NCI-H446 (cell line): ENCODE measurements around the gene PDE4A.
"Not testable (repeated sequence)": the region's sequence is repeated elsewhere in the genome, so short reads cannot be mapped to it uniquely, and the experiment has no call there.

Experiments
- DNase-seq, 2 experiments: peaks; one replicate each; lab custom pipeline; 2025; lab: John Stamatoyannopoulos, UW

Gene PDE4A

DNA sequence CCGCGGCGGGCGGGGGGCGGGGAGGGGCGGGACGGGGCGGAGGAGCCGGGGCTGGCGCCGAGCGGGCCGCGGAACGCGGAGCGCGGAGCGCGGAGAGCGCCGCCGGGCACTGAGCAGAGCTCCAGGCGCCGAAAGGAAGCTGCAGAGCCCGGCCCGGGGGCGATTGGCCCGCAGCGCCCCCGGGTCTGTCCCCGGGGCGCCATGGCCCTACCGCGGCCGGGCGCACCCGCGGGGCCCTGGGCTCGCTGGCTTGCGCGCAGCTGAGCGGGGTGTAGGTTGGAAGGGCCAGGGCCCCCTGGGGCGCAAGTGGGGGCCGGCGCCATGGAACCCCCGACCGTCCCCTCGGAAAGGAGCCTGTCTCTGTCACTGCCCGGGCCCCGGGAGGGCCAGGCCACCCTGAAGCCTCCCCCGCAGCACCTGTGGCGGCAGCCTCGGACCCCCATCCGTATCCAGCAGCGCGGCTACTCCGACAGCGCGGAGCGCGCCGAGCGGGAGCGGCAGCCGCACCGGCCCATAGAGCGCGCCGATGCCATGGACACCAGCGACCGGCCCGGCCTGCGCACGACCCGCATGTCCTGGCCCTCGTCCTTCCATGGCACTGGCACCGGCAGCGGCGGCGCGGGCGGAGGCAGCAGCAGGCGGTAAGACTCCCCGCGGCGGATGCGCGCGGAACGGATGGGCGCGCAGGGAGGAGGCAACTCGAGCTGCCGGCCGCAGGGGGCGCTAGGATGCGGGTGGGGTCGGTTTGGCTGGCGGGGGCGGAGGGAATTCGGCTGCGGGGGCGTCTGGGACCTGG lies at the start of gene PDE4A:
PDE4A (plus strand) TSS at position 95 of the 796 bp plus-strand sequence; CDS start at position 322, 227 bp downstream.
- peak in 1 of 2 experiments; percentile 64 for DNase-seq

- DNase-seq = no peak
Observed at GRCh38 chr19:10372690-10373089, 47.6 kb upstream of the PDE4A start.

DNA sequence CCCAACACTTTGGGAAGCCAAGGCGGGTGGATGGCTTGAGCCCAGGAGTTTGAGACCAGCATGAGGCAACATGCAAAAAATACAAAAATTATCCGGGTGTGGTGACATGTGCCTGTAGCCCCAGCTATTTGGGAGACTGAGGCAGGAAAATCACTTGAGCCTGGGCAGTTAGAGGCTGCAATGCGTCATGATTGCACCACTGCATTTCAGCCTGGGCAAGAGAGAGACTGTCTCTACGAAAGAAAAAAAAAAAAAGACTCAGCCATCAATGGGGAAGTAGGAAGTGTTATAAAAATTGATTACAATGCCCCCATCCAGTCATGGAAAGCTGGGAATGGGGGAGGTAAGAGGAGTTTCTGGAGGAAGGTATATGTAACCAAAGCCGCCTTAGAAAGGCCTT lies 45.4 kb upstream of the PDE4A start:
- no peak for DNase-seq

DNA sequence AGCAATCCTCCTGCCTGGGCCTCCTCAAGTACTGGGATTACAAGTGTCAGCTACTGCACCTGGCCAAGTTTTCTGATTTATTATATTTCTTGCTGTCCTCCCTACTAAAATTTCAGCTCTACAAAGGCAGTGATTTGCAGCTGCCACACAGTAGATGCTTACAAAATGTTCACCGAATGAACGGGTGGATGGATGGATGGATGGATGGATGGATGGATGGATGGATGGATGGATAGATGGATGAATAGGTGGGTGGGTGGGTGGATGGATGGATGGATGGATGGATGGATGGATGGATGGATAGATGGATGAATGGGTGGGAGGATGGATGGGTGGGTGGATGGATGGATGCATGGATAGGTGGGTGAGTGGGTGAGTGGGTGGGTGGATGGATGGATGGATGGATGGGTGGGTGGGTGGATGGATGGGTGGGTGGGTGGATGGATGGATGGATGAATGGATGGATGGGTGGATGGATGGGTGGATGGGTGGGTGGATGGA lies 43.1 kb upstream of the PDE4A start:
- not testable (repeated sequence) for DNase-seq

- DNase-seq = no peak
Observed at GRCh38 chr19:10378124-10378523, 42.2 kb upstream of the PDE4A start.

GRCh38 chr19:10379880-10380312 lies 40.4 kb upstream of the PDE4A start:
- no peak for DNase-seq

DNA sequence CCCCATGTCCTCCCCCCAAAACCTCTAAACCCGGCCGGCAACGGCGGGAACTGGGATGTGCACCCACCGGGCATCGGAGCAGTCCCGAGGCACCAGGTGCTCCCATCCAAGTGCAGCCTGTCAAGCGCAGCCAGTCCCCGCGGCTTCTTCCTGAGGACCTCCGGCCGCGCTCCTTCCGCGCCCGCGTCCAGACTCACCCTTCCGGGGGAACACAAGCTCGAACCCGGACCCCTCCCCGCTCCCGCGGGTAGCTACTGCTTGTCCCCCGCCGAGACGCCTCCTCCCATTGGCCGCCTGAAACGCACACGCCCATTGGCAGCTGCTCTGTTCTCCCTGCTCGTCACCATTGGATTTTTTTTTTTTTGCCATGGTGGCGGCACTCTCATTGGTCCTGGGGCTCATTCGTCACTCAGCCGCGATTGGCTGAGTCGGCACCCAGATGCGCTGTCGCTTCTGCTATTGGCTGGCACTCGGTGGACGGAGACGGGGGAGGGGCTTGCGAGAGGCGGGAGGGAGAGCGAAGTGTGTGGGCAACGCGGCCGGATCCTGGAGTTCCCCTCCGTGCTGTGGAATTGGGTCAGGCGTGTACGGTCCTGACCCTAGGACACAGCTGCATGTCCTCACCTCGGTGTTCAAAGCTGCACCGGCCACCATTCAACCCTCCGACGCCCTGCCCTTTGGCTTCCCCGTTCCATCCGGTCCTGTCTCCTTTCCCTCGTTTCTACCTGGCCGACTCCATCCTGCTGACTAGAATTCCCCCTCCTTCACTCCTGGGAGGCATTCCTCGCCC lies 39.8 kb upstream of the PDE4A start, which contains the start of gene TYK2:
TYK2 (minus strand) TSS at position 260 of the 790 bp plus-strand sequence. CDS start 2,166 bp downstream, outside the sequence.
- peak; percentile 98 to 100 for DNase-seq

DNA sequence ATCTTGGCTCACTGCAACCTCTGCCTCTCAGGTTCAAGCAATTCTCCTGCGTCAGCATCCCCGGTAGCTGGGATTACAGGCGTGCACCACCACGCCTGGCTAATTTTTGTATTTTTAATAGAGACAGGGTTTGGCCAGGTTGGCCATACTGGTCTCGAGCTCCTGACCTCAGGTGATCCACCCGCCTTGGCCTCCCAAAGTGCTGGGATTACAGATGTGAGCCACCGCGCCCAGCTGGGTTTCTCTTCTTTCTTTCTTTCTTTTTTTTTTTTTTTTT lies 37.2 kb upstream of the PDE4A start:
- not testable (repeated sequence) for DNase-seq

- no peak for DNase-seq
Observed at GRCh38 chr19:10384580-10384979, 35.8 kb upstream of the PDE4A start.

DNA sequence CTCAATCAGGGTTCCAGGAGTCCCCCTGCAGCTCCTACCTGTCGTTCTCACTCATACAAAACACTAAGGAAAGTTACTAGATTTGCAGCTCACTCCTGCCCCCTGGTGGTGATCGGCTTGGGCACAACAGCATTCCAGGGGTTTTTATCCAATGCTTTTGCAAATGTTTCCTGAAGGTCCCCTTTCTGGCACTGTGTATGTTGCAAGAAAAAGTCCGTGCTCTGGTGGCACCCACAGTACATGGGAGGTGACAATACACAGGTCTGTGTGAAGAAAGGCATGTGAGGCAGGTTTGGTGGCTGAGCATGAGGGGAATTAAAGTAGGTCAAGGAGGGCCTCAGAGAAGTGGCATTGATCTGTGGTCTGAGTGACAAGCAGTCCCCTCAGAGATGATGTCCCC lies 31.4 kb upstream of the PDE4A start:
- DNase-seq = peak; percentile 43 to 87

GRCh38 chr19:10389863-10390262 lies 30.5 kb upstream of the PDE4A start:
- DNase-seq = no peak

DNA sequence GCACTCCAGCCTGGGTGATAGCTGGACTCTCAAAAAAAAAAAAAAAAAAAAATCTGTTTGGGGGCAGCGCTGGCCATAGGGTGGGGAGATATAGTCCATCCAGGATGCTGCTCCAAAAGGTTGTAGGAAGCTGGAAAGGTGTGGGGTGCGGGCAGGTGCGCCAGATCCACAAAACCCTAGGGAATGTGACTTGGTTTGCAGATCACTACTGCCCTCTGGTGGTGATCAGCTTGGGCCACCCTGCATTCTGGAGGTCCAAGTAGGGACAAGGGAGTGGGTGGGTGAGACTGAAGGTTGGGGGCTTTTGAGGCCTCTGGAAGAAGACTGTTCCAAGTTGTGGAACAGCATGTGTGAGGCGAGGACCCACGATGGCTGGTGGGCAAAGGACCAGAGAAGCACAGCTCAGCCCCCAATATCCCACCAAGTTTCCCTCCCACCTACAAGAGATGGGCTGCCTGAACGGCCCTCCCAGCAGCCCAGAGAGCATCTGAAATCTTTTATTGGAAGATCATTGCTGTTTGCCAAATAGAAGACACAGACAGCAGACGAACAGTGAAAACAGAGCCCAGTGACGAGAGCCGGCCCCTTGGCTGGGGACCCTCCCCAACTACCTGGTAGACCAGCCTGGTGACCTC lies 29.6 kb upstream of the PDE4A start:
- peak; percentile 51 to 68 for DNase-seq

DNA sequence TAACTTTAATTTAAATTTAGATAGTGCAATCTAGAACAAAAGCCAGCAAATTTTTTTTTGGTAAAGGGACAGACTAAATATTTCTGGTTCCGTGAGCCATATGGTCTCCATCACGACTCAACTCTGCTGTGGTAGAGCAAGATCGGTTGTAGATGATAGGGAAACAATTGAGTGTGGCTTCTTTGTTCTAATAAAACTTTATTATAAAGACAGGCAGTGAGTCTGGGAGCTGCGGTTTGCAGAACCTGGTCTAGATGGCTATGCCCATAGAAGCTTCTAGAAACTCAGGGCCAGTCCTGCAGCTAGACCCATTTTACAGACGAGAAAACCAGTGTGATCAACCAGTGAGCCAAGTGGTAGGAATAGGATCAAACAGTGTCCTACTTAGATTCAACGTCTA lies 28.2 kb upstream of the PDE4A start:
- DNase-seq = no peak

DNA sequence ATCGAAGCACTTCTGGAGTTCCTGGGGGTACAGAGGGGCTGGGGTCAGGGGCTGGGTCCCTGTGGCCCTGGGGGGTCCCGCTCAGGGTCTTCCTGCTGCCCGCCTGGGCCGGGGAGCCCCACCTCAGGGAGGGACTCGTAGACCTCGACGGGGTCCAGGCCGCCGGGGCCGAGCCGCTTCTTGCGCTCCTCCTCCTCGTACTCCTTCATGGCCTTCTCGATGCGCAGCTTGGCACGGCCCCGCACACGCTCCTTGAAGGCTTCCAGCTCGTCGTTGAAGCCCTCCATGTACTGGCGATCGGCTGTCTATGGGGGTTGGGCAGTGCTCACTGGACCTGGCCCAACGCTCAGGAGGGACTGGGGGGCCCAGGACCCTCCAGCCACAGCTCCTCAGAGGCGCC lies 27.2 kb upstream of the PDE4A start:
- no peak for DNase-seq

GRCh38 chr19:10395003-10395402 lies 25.3 kb upstream of the PDE4A start:
- DNase-seq = no peak

DNA sequence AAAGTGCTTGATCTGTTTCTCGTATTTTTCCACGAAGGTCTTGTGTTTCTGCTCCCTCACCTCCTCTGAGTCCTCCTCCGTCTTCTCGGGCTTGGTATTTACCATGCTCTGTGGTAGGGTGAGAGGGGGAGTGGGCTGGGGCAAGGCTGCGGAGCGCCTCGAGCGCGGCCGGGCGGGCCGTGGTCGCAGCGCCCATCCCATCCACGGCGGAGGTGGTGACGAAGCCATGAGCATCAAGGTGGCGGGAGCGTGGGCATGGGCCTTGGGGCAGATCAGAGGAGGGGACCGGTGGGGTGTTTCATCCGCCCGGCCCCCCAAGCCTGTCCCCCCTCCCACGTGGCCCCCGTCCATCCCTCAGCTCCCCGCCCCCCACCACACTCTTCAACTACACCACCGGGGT lies 24.9 kb upstream of the PDE4A start:
- DNase-seq = no peak

GRCh38 chr19:10395917-10396316 lies 24.4 kb upstream of the PDE4A start:
- no peak for DNase-seq

DNA sequence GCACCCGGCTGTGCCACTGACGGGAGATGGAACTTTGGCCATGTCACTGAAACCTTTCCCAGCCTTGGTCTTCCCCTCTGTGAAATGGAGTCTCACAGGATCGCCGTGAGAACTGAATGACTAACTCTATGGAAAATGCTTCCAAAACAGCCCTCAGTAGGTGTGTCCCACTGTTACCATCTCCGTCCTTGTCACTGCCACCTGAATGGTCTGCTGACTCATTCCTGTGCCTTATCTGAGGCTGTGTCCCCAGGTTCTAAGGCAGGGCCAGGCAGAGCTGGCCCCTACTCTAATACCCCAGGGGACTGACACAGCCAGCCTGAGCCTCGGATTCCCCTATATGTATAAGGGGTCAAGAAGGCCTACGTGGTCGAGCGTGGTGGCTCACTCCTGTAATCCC lies 21.5 kb upstream of the PDE4A start:
- no peak for DNase-seq

DNA sequence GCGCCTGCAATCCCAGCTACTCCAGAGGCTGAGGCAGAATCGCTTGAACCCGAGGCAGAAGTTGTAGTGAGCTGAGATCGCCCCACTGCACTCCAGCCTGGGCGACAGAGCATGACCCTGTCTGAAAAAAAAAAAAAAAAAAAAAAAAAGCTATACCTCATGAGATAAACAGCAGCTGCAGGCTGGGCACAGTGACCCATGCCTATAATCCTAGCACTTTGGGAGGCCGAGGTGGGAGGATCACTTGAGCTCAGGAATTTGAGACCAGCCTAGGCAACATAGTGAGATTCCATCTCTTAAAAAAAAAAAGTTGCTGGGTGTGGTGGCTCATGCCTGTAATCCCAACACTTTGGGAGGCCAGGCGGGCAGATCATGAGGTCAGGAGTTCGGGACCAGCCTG lies 21.0 kb upstream of the PDE4A start:
- DNase-seq = not testable (repeated sequence)

GRCh38 chr19:10399878-10400277 lies 20.5 kb upstream of the PDE4A start:
- DNase-seq = no peak

GRCh38 chr19:10402441-10403038 lies 17.8 kb upstream of the PDE4A start:
- DNase-seq = peak in 1 of 2 experiments; percentile 32
